DND-41 (cell line): Measurements from ENCODE around the gene GPRC5B.

Experiments
- EZH2 ChIP-seq: IDR thresholded peaks from 3 replicates; pipeline ENCODE4 v1.6.1; 2012; ENCODE audit warnings: borderline replicate concordance, low read depth, mild to moderate bottlenecking, moderate library complexity, low read length, inconsistent platforms; ENCODE audit not compliant: severe bottlenecking
- TF ChIP-seq, protein P1 (sequence below): IDR thresholded peaks from 2 replicates; pipeline ENCODE4 v1.5.1; 2012; ENCODE audit warnings: borderline replicate concordance, low read length, moderate library complexity, mild to moderate bottlenecking; ENCODE audit not compliant: poor library complexity, severe bottlenecking; ENCODE audit errors: extremely low read depth

DNA sequence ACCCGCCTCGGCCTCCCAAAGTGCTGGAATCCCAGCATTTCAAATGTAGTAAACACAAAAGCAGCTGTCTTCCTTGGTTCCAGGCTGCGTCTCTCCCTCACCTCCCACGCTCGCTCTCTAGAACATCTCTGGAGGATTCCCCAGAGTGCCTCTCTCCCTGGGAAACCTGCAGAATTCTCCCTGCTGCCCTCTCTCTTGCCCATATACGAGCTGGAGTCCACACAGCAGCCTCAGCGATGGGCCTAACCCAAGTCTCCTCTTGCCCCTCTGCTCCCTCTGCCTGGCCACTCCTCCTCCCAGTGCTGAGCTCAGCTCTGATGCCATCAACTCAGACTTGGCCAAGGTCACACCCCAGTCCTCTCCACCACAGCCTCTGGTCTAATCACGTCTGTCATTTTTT is 10.6 kb downstream of the GPRC5B start:
- TF ChIP-seq, protein P1, sequence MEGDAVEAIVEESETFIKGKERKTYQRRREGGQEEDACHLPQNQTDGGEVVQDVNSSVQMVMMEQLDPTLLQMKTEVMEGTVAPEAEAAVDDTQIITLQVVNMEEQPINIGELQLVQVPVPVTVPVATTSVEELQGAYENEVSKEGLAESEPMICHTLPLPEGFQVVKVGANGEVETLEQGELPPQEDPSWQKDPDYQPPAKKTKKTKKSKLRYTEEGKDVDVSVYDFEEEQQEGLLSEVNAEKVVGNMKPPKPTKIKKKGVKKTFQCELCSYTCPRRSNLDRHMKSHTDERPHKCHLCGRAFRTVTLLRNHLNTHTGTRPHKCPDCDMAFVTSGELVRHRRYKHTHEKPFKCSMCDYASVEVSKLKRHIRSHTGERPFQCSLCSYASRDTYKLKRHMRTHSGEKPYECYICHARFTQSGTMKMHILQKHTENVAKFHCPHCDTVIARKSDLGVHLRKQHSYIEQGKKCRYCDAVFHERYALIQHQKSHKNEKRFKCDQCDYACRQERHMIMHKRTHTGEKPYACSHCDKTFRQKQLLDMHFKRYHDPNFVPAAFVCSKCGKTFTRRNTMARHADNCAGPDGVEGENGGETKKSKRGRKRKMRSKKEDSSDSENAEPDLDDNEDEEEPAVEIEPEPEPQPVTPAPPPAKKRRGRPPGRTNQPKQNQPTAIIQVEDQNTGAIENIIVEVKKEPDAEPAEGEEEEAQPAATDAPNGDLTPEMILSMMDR = no peak
- TF ChIP-seq EZH2 = no peak
